ENCODE measurements around the gene EDAR. TPM values are rescaled to one million over a fixed set of nuclear protein-coding genes. Genes with fewer than 3 reads are reported as not detected.

The EDAR gene
- polyA plus RNA-seq, 1 donor (not counting 4 experiments of a cell fraction or from before 2014, with no cell fraction given) = 0.21 TPM

GRCh38 chr2:108926561-108927380 is 62.2 kb downstream of the EDAR start:
- H3K4me3 ChIP-seq (ENCODE audit: control insufficient read depth in 2 of 3, extremely low read depth in 1 of 3, insufficient read depth in 2 of 3, low read depth in 1 of 3, low read length in 3 of 3) = no peak overlapping the region
- no peaks in the 10 kb centered on the region for H3K9me3 ChIP-seq (ENCODE audit: control insufficient read depth, low read depth, low read length)
- no peaks in the 10 kb centered on the region for H3K79me2 ChIP-seq (ENCODE audit: control insufficient read depth, insufficient read depth, low read length)
- dilution Hi-C loops (cut with MboI; ENCODE audit: extremely low pct_ligation_motif_present, low sequenced_read_pairs) = no loop called here
- no peak overlapping the region for H3K27ac ChIP-seq (ENCODE audit: control insufficient read depth, insufficient read depth, low read length)
- DNase-seq (ENCODE audit: low read depth, low spot score) = no peak
- H3K9ac ChIP-seq (ENCODE audit: control insufficient read depth, extremely low read depth, insufficient read depth, low read length) = no peak overlapping the region
- H3K27me3 ChIP-seq (ENCODE audit: control insufficient read depth, extremely low read depth, insufficient read depth, low read length) = peaks cover 21% of the 10 kb centered on the region
- H3K4me1 ChIP-seq (ENCODE audit: control insufficient read depth, extremely low read depth, insufficient read depth, low read length) = peaks cover 23% of the 10 kb centered on the region
- no peak overlapping the region for H3K4me2 ChIP-seq (ENCODE audit: control insufficient read depth, extremely low read depth, insufficient read depth, low read depth, low read length)
- no peaks in the 10 kb centered on the region for H3K36me3 ChIP-seq (ENCODE audit: control insufficient read depth in 2 of 2, extremely low read depth in 1 of 2, insufficient read depth in 2 of 2, low read length in 2 of 2)
- FAIRE-seq = no peak
- H3K9me1 ChIP-seq (ENCODE audit: control insufficient read depth, extremely low read depth, insufficient read depth, low read length) = no peaks in the 10 kb centered on the region
- no peak overlapping the region for H2AFZ ChIP-seq (ENCODE audit: control insufficient read depth, low read length)
- peaks cover 13% of the 10 kb centered on the region for H4K20me1 ChIP-seq (ENCODE audit: control insufficient read depth, extremely low read depth, insufficient read depth, low read length)
- TF ChIP-seq EZH2 (IDR thresholded peaks at IDR 0.05; ENCODE audit: low read length) (no peak), CTCF (optimal IDR thresholded peaks at IDR 0.05 in 1 of 3, IDR thresholded peaks at IDR 0.05 in 1 of 3, conservative IDR thresholded peaks at IDR 0.05 in 1 of 3; ENCODE audit: extremely low read depth in 1 of 3, insufficient read depth in 2 of 3, low read length in 3 of 3) (no peak)

- peaks cover 13% of the 10 kb centered on the region for H4K20me1 ChIP-seq (ENCODE audit: control insufficient read depth, extremely low read depth, insufficient read depth, low read length)
- no peak overlapping the region for H3K4me2 ChIP-seq (ENCODE audit: control insufficient read depth, extremely low read depth, insufficient read depth, low read depth, low read length)
- dilution Hi-C loops (cut with MboI; ENCODE audit: extremely low pct_ligation_motif_present, low sequenced_read_pairs) = no loop called here
- H3K4me1 ChIP-seq (ENCODE audit: control insufficient read depth, extremely low read depth, insufficient read depth, low read length) = peaks cover 29% of the 10 kb centered on the region
- peaks cover 20% of the 10 kb centered on the region for H3K27me3 ChIP-seq (ENCODE audit: control insufficient read depth, extremely low read depth, insufficient read depth, low read length)
- H3K4me3 ChIP-seq (ENCODE audit: control insufficient read depth in 2 of 3, extremely low read depth in 1 of 3, insufficient read depth in 2 of 3, low read depth in 1 of 3, low read length in 3 of 3) = no peak overlapping the region
- no peak overlapping the region for H2AFZ ChIP-seq (ENCODE audit: control insufficient read depth, low read length)
- TF ChIP-seq EZH2 (IDR thresholded peaks at IDR 0.05; ENCODE audit: low read length) (no peak), CTCF (optimal IDR thresholded peaks at IDR 0.05 in 1 of 3, IDR thresholded peaks at IDR 0.05 in 1 of 3, conservative IDR thresholded peaks at IDR 0.05 in 1 of 3; ENCODE audit: extremely low read depth in 1 of 3, insufficient read depth in 2 of 3, low read length in 3 of 3) (no peak)
- FAIRE-seq (no peak), DNase-seq (ENCODE audit: low read depth, low spot score) (no peak)
- H3K27ac ChIP-seq (ENCODE audit: control insufficient read depth, insufficient read depth, low read length) = no peak overlapping the region
- no peaks in the 10 kb centered on the region for H3K79me2 ChIP-seq (ENCODE audit: control insufficient read depth, insufficient read depth, low read length)
- H3K9me1 ChIP-seq (ENCODE audit: control insufficient read depth, extremely low read depth, insufficient read depth, low read length) = no peaks in the 10 kb centered on the region
- no peaks in the 10 kb centered on the region for H3K36me3 ChIP-seq (ENCODE audit: control insufficient read depth in 2 of 2, extremely low read depth in 1 of 2, insufficient read depth in 2 of 2, low read length in 2 of 2)
- H3K9ac ChIP-seq (ENCODE audit: control insufficient read depth, extremely low read depth, insufficient read depth, low read length) = no peak overlapping the region
- H3K9me3 ChIP-seq (ENCODE audit: control insufficient read depth, low read depth, low read length) = no peaks in the 10 kb centered on the region
These were observed 63.3 kb downstream of the EDAR start for GRCh38 chr2:108925735-108926134.
